Liver (tissue), 3 donors: ENCODE measurements around the gene GAS2.

ENCODE experiments used
- FOXA2 ChIP-seq: IDR thresholded peaks from 2 replicates; pipeline ENCODE4 v1.6.1; 2016; ENCODE audit warnings: antibody characterized with exemption
- GABPA ChIP-seq, 2 donors: IDR thresholded peaks in 1 of 2; conservative IDR thresholded peaks in 1 of 2; 2 replicates each; pipeline ENCODE4 v1.6.1; 2016; ENCODE audit warnings: antibody characterized with exemption in 2 of 2, mild to moderate bottlenecking in 1 of 2, moderate library complexity in 1 of 2
- SP1 ChIP-seq: IDR thresholded peaks from 2 replicates; pipeline ENCODE4 v1.6.1; 2018; ENCODE audit warnings: antibody characterized with exemption, mild to moderate bottlenecking
- YY1 ChIP-seq: IDR thresholded peaks from 2 replicates; pipeline ENCODE4 v1.6.1; 2016; ENCODE audit warnings: antibody characterized with exemption, mild to moderate bottlenecking
- TF ChIP-seq, protein P1 (sequence below): fragments of 150-350 bp; IDR thresholded peaks from 2 replicates; pipeline ENCODE4 v1.5.1; 2017; ENCODE audit warnings: improper control_type of control experiment, low read depth, low read length; ENCODE audit not compliant: missing input control
- TF ChIP-seq, protein P2 (sequence below): IDR thresholded peaks from 2 replicates; pipeline ENCODE4 v1.6.1; 2016; ENCODE audit warnings: antibody characterized with exemption, mild to moderate bottlenecking
- TF ChIP-seq, protein P3 (sequence below): IDR thresholded peaks from 2 replicates; pipeline ENCODE4 v1.6.1; 2016; ENCODE audit warnings: antibody characterized with exemption
- donor health status: healthy.
- donor health status: healthy.

DNA sequence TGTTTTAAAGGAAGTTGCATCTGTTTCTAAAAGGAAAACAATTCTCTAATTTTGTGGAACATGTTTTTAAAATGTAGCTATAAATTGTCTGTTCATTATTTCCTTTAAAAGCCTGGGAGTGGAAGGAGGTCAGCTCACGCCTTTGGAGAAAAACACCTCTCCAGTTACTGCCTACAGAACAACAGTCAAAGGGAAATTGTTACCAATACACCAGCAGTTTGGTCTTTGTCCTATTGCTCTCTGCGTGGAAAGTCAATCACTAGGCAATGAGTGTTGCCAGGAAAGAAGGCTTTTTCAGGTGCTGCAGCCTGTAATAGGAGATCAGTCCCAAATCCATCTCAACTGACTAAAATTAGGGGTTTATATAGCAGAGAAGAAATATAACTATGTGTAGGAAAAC is 141.0 kb downstream of the GAS2 start:
- TF ChIP-seq GABPA (IDR thresholded peaks at IDR 0.05 in 1 of 2, conservative IDR thresholded peaks at IDR 0.05 in 1 of 2) (no peak), SP1 (no peak), FOXA2 (no peak), YY1 (no peak)
- TF ChIP-seq, protein P1, sequence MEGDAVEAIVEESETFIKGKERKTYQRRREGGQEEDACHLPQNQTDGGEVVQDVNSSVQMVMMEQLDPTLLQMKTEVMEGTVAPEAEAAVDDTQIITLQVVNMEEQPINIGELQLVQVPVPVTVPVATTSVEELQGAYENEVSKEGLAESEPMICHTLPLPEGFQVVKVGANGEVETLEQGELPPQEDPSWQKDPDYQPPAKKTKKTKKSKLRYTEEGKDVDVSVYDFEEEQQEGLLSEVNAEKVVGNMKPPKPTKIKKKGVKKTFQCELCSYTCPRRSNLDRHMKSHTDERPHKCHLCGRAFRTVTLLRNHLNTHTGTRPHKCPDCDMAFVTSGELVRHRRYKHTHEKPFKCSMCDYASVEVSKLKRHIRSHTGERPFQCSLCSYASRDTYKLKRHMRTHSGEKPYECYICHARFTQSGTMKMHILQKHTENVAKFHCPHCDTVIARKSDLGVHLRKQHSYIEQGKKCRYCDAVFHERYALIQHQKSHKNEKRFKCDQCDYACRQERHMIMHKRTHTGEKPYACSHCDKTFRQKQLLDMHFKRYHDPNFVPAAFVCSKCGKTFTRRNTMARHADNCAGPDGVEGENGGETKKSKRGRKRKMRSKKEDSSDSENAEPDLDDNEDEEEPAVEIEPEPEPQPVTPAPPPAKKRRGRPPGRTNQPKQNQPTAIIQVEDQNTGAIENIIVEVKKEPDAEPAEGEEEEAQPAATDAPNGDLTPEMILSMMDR, result no peak
- TF ChIP-seq, protein P2, sequence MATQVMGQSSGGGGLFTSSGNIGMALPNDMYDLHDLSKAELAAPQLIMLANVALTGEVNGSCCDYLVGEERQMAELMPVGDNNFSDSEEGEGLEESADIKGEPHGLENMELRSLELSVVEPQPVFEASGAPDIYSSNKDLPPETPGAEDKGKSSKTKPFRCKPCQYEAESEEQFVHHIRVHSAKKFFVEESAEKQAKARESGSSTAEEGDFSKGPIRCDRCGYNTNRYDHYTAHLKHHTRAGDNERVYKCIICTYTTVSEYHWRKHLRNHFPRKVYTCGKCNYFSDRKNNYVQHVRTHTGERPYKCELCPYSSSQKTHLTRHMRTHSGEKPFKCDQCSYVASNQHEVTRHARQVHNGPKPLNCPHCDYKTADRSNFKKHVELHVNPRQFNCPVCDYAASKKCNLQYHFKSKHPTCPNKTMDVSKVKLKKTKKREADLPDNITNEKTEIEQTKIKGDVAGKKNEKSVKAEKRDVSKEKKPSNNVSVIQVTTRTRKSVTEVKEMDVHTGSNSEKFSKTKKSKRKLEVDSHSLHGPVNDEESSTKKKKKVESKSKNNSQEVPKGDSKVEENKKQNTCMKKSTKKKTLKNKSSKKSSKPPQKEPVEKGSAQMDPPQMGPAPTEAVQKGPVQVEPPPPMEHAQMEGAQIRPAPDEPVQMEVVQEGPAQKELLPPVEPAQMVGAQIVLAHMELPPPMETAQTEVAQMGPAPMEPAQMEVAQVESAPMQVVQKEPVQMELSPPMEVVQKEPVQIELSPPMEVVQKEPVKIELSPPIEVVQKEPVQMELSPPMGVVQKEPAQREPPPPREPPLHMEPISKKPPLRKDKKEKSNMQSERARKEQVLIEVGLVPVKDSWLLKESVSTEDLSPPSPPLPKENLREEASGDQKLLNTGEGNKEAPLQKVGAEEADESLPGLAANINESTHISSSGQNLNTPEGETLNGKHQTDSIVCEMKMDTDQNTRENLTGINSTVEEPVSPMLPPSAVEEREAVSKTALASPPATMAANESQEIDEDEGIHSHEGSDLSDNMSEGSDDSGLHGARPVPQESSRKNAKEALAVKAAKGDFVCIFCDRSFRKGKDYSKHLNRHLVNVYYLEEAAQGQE, result no peak
- TF ChIP-seq, protein P3, sequence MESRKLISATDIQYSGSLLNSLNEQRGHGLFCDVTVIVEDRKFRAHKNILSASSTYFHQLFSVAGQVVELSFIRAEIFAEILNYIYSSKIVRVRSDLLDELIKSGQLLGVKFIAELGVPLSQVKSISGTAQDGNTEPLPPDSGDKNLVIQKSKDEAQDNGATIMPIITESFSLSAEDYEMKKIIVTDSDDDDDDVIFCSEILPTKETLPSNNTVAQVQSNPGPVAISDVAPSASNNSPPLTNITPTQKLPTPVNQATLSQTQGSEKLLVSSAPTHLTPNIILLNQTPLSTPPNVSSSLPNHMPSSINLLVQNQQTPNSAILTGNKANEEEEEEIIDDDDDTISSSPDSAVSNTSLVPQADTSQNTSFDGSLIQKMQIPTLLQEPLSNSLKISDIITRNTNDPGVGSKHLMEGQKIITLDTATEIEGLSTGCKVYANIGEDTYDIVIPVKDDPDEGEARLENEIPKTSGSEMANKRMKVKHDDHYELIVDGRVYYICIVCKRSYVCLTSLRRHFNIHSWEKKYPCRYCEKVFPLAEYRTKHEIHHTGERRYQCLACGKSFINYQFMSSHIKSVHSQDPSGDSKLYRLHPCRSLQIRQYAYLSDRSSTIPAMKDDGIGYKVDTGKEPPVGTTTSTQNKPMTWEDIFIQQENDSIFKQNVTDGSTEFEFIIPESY, result peak; percentile 11
